ENCODE data around the gene TATDN2.
A peak's percentile ranks its signal among the peaks of the same experiment; 100 is the strongest.

TATDN2 gene

GRCh38 chr3:10226293-10226692 lies 22.0 kb upstream of the TATDN2 start:
- DNase-seq (no peak), ATAC-seq (replicated peaks) (no peak)
- H3K4me3 Mint-ChIP-seq, result no peak overlapping the region
- H3K4me1 Mint-ChIP-seq, result peaks cover 25 to 48% of the 10 kb centered on the region in 2 donors
- no peaks in the 10 kb centered on the region for H3K27me3 Mint-ChIP-seq
- peaks cover 2 to 4% of the 10 kb centered on the region in 2 donors for H3K9me3 Mint-ChIP-seq
- H3K36me3 Mint-ChIP-seq, result peaks cover 15 to 18% of the 10 kb centered on the region in 2 donors
- no peak overlapping the region for H3K27ac Mint-ChIP-seq

- ATAC-seq (replicated peaks) (peak; percentile 4 to 35), DNase-seq (no peak)
- H3K36me3 Mint-ChIP-seq, result peaks cover 9 to 16% of the 10 kb centered on the region in 2 donors
- peak overlapping the region; percentile 92 for H3K27ac Mint-ChIP-seq
- H3K9me3 Mint-ChIP-seq, result peaks cover 2 to 4% of the 10 kb centered on the region in 2 donors
- H3K4me1 Mint-ChIP-seq, result peaks cover 23 to 34% of the 10 kb centered on the region in 2 donors
- peak overlapping the region in 1 of 2 donors; percentile 39 for H3K4me3 Mint-ChIP-seq
- no peaks in the 10 kb centered on the region for H3K27me3 Mint-ChIP-seq
These were observed 19.9 kb upstream of the TATDN2 start for GRCh38 chr3:10228248-10228950.

- peaks cover 9 to 14% of the 10 kb centered on the region in 2 donors for H3K36me3 Mint-ChIP-seq
- H3K27me3 Mint-ChIP-seq, result no peaks in the 10 kb centered on the region
- H3K4me3 Mint-ChIP-seq, result no peak overlapping the region
- no peak overlapping the region for H3K27ac Mint-ChIP-seq
- ATAC-seq (replicated peaks), result no peak
- peaks cover 2 to 3% of the 10 kb centered on the region in 2 donors for H3K9me3 Mint-ChIP-seq
- peaks cover 16 to 22% of the 10 kb centered on the region in 2 donors for H3K4me1 Mint-ChIP-seq
- DNase-seq, result no peak
These were observed 18.7 kb upstream of the TATDN2 start for GRCh38 chr3:10229576-10229975.

GRCh38 chr3:10232137-10232536 lies 16.1 kb upstream of the TATDN2 start:
- no peak for DNase-seq

GRCh38 chr3:10233988-10234387 lies 14.3 kb upstream of the TATDN2 start:
- DNase-seq (no peak), ATAC-seq (replicated peaks) (no peak)
- Mint-ChIP-seq H3K36me3 (peaks cover 24 to 36% of the 10 kb centered on the region in 2 donors), H3K4me3 (no peak overlapping the region), H3K27ac (no peak overlapping the region), H3K27me3 (no peaks in the 10 kb centered on the region), H3K9me3 (no peaks in the 10 kb centered on the region), H3K4me1 (peaks cover 5 to 6% of the 10 kb centered on the region in 2 donors)

More at GRCh38 chr3:10232137-10232536, 16.1 kb upstream of the TATDN2 start:
- H3K4me1 Mint-ChIP-seq, result peaks cover 10 to 14% of the 10 kb centered on the region in 2 donors
- peaks cover 14 to 28% of the 10 kb centered on the region in 2 donors for H3K36me3 Mint-ChIP-seq
- ATAC-seq (replicated peaks), result peak in 1 of 2 donors; percentile 37
- H3K4me3 Mint-ChIP-seq, result no peak overlapping the region
- H3K27ac Mint-ChIP-seq, result no peak overlapping the region
- H3K27me3 Mint-ChIP-seq, result no peaks in the 10 kb centered on the region
- H3K9me3 Mint-ChIP-seq, result no peaks in the 10 kb centered on the region

- H3K27ac Mint-ChIP-seq, result no peak overlapping the region
- H3K4me3 Mint-ChIP-seq, result no peak overlapping the region
- no peak for DNase-seq
- no peaks in the 10 kb centered on the region for H3K9me3 Mint-ChIP-seq
- no peak for ATAC-seq (replicated peaks)
- H3K36me3 Mint-ChIP-seq, result peaks cover 29 to 43% of the 10 kb centered on the region in 2 donors
- no peaks in the 10 kb centered on the region for H3K27me3 Mint-ChIP-seq
- peaks cover 5 to 6% of the 10 kb centered on the region in 2 donors for H3K4me1 Mint-ChIP-seq
These were observed 13.6 kb upstream of the TATDN2 start for GRCh38 chr3:10234526-10235230.

- Mint-ChIP-seq H3K4me1 (peaks cover 5 to 6% of the 10 kb centered on the region in 2 donors), H3K27me3 (no peaks in the 10 kb centered on the region), H3K9me3 (no peaks in the 10 kb centered on the region), H3K36me3 (peaks cover 31 to 45% of the 10 kb centered on the region in 2 donors), H3K27ac (no peak overlapping the region), H3K4me3 (no peak overlapping the region)
- ATAC-seq (replicated peaks) (no peak), DNase-seq (no peak)
These were observed 12.7 kb upstream of the TATDN2 start for GRCh38 chr3:10235551-10235950.

GRCh38 chr3:10238345-10239183 lies 9.7 kb upstream of the TATDN2 start:
- ATAC-seq (replicated peaks) (no peak), DNase-seq (no peak)
- no peak overlapping the region for H3K27ac Mint-ChIP-seq
- H3K4me1 Mint-ChIP-seq, result peaks cover 5 to 13% of the 10 kb centered on the region in 2 donors
- H3K36me3 Mint-ChIP-seq, result peaks cover 30 to 50% of the 10 kb centered on the region in 2 donors
- H3K27me3 Mint-ChIP-seq, result no peaks in the 10 kb centered on the region
- no peak overlapping the region for H3K4me3 Mint-ChIP-seq
- no peaks in the 10 kb centered on the region for H3K9me3 Mint-ChIP-seq

GRCh38 chr3:10240799-10241198 lies 7.5 kb upstream of the TATDN2 start:
- ATAC-seq (replicated peaks) (no peak), DNase-seq (no peak)
- Mint-ChIP-seq H3K27me3 (no peaks in the 10 kb centered on the region), H3K4me3 (no peak overlapping the region), H3K4me1 (peaks cover 5 to 13% of the 10 kb centered on the region in 2 donors), H3K27ac (no peak overlapping the region), H3K36me3 (peaks cover 40 to 58% of the 10 kb centered on the region in 2 donors), H3K9me3 (peaks cover 0 to 6% of the 10 kb centered on the region in 2 donors)

- Mint-ChIP-seq H3K9me3 (peaks cover 0 to 8% of the 10 kb centered on the region in 2 donors), H3K4me1 (peaks cover 5 to 13% of the 10 kb centered on the region in 2 donors), H3K27ac (peak overlapping the region; percentile 91), H3K27me3 (no peaks in the 10 kb centered on the region), H3K4me3 (no peak overlapping the region), H3K36me3 (peaks cover 40 to 53% of the 10 kb centered on the region in 2 donors)
- ATAC-seq (replicated peaks) (peak; percentile 88 to 94), DNase-seq (no peak)
These were observed 5.8 kb upstream of the TATDN2 start for GRCh38 chr3:10242182-10243065.

- no peak overlapping the region for H3K4me3 Mint-ChIP-seq
- H3K27ac Mint-ChIP-seq, result no peak overlapping the region
- peaks cover 3 to 10% of the 10 kb centered on the region in 2 donors for H3K9me3 Mint-ChIP-seq
- ATAC-seq (replicated peaks) (no peak), DNase-seq (no peak)
- peaks cover 10 to 20% of the 10 kb centered on the region in 2 donors for H3K4me1 Mint-ChIP-seq
- peaks cover 36 to 50% of the 10 kb centered on the region in 2 donors for H3K36me3 Mint-ChIP-seq
- no peaks in the 10 kb centered on the region for H3K27me3 Mint-ChIP-seq
These were observed 4.2 kb upstream of the TATDN2 start for GRCh38 chr3:10244009-10244408.

GRCh38 chr3:10245081-10245712 lies 3.1 kb upstream of the TATDN2 start:
- peaks cover 37 to 53% of the 10 kb centered on the region in 2 donors for H3K36me3 Mint-ChIP-seq

GRCh38 chr3:10247679-10248183 lies 528 bp upstream of the TATDN2 start:
- ATAC-seq (replicated peaks) (no peak), DNase-seq (no peak)
- Mint-ChIP-seq H3K27ac (peak overlapping the region; percentile 98), H3K4me3 (peak overlapping the region; percentile 92 to 99), H3K9me3 (peaks cover 3 to 10% of the 10 kb centered on the region in 2 donors), H3K4me1 (peaks cover 22 to 44% of the 10 kb centered on the region in 2 donors), H3K27me3 (no peaks in the 10 kb centered on the region), H3K36me3 (peaks cover 44 to 64% of the 10 kb centered on the region in 2 donors)

More at GRCh38 chr3:10245081-10245712, 3.1 kb upstream of the TATDN2 start:
- Mint-ChIP-seq H3K4me1 (peaks cover 16 to 31% of the 10 kb centered on the region in 2 donors), H3K27me3 (no peaks in the 10 kb centered on the region), H3K9me3 (peaks cover 3 to 10% of the 10 kb centered on the region in 2 donors), H3K4me3 (no peak overlapping the region), H3K27ac (no peak overlapping the region)
- no peak for ATAC-seq (replicated peaks)
- DNase-seq, result no peak

All from stimulated activated naive B cell treated with anti-CD40 and anti-IgM and Interleukin-4, amounts not matched to agents 10 μg/mL and 1 μg/mL and 100 μg/mL, for 72 hours (primary cell).